ENCODE data around the gene MAP3K9. TPM values are rescaled to one million over a fixed set of nuclear protein-coding genes. Genes with fewer than 3 reads are reported as not detected.

MAP3K9 gene
- total and polyA plus RNA-seq, 9 of the 15 experiments (the other 6 are each of a cell fraction or from before 2014, with no cell fraction given), result 0.03 to 0.60 (median 0.36) TPM

GRCh38 chr14:70754991-70755390 lies 54.3 kb downstream of the MAP3K9 start:
- H3K4me3 ChIP-seq, result no peak overlapping the region
- no peak for ATAC-seq
- no TSS peak for BruUV-seq (replicated peaks)
- no peak for TF ChIP-seq PHF8 (IDR thresholded peaks at IDR 0.05; ENCODE audit: borderline replicate concordance, low read length)
- TF ChIP-seq GTF2E2 (tag; IDR thresholded peaks at IDR 0.05), result no peak
- no peak for TF ChIP-seq ELF4 (CRISPR knock-in tag; IDR thresholded peaks at IDR 0.05)
- no peak for TF ChIP-seq SREBF1 (IDR thresholded peaks at IDR 0.05; ENCODE audit: borderline replicate concordance, low read depth, low read length)
- no peak for TF ChIP-seq RBM14 (IDR thresholded peaks at IDR 0.05; ENCODE audit: borderline replicate concordance, insufficient read depth, low read depth, low read length)
- TF ChIP-seq ETS2 (tag; IDR thresholded peaks at IDR 0.05; ENCODE audit: borderline replicate concordance, poor library complexity, severe bottlenecking), result no peak
- no peak for TF ChIP-seq ZNF318 (IDR thresholded peaks at IDR 0.05; ENCODE audit: borderline replicate concordance in 1 of 2, low read depth in 1 of 2)
- no peak for TF ChIP-seq ZNF644 (tag; IDR thresholded peaks at IDR 0.05; ENCODE audit: low read depth)
- no peak for TF ChIP-seq U2AF2 (optimal IDR thresholded peaks at IDR 0.05; ENCODE audit: low read depth, low read length)
- TF ChIP-seq ZNF143 (CRISPR knock-in tag; IDR thresholded peaks at IDR 0.05), result no peak
- TF ChIP-seq, protein P1, sequence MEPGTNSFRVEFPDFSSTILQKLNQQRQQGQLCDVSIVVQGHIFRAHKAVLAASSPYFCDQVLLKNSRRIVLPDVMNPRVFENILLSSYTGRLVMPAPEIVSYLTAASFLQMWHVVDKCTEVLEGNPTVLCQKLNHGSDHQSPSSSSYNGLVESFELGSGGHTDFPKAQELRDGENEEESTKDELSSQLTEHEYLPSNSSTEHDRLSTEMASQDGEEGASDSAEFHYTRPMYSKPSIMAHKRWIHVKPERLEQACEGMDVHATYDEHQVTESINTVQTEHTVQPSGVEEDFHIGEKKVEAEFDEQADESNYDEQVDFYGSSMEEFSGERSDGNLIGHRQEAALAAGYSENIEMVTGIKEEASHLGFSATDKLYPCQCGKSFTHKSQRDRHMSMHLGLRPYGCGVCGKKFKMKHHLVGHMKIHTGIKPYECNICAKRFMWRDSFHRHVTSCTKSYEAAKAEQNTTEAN (CRISPR knock-in tag; IDR thresholded peaks at IDR 0.05), result no peak
- no peak for TF ChIP-seq ZNF277 (CRISPR knock-in tag; IDR thresholded peaks at IDR 0.05; ENCODE audit: borderline replicate concordance)

More at GRCh38 chr14:70754991-70755390, 54.3 kb downstream of the MAP3K9 start:
- ChIA-PET CTCF (ENCODE audit: low intra/inter-chr PET ratio) (no interaction called here), POLR2A (no interaction called here)
- H3K36me3 ChIP-seq (ENCODE audit: control insufficient read depth, insufficient read depth, low read length), result no peaks in the 10 kb centered on the region
- H3K27me3 ChIP-seq (ENCODE audit: control insufficient read depth in 2 of 2, insufficient read depth in 2 of 2, low read length in 2 of 2), result no peaks in the 10 kb centered on the region; a peak in 1 of 5 replicates
- intact Hi-C loops (cut with micrococcal nuclease), result no loop called here
- no peak overlapping the region for H2AFZ ChIP-seq (ENCODE audit: low read depth, low read length)
- H3K4me2 ChIP-seq (ENCODE audit: insufficient read depth, low read length), result no peak overlapping the region
- no peaks in the 10 kb centered on the region for H4K20me1 ChIP-seq (replicated peaks; ENCODE audit: control insufficient read depth, insufficient read depth, low read length)
- no peaks in the 10 kb centered on the region for H3K9me3 ChIP-seq (replicated peaks; ENCODE audit: control insufficient read depth, insufficient read depth, low read depth, low read length)
- in situ Hi-C loops (cut with MboI), result no loop called here
- H3K27ac ChIP-seq (ENCODE audit: extremely low read depth, low read depth, low read length), result no peak overlapping the region
- WGBS (ENCODE audit: insufficient coverage, low coverage, missing lambda C conversion rate), result 10% methylated on average over 3 of the region's 3 CpGs
- no peaks in the 10 kb centered on the region for H3K79me2 ChIP-seq (ENCODE audit: control insufficient read depth, insufficient read depth, low read length)
- H3K9ac ChIP-seq (ENCODE audit: insufficient read depth in 1 of 2, low read depth in 2 of 2, low read length in 2 of 2), result no peak overlapping the region
- no peaks in the 10 kb centered on the region for H3K4me1 ChIP-seq (replicated peaks in 1 of 2; ENCODE audit: control insufficient read depth in 2 of 2, insufficient read depth in 2 of 2, low read length in 2 of 2)
- FAIRE-seq (no peak), DNase-seq (ENCODE audit: extremely low read depth in 1 of 4, low spot score in 3 of 4) (no peak)
- H3K9me1 ChIP-seq (ENCODE audit: control insufficient read depth, insufficient read depth, low read length), result no peaks in the 10 kb centered on the region
